ENCODE measurements around the gene GLB1L2.
A peak's percentile ranks its signal among the peaks of the same experiment; 100 is the strongest.

Gene GLB1L2

DNA sequence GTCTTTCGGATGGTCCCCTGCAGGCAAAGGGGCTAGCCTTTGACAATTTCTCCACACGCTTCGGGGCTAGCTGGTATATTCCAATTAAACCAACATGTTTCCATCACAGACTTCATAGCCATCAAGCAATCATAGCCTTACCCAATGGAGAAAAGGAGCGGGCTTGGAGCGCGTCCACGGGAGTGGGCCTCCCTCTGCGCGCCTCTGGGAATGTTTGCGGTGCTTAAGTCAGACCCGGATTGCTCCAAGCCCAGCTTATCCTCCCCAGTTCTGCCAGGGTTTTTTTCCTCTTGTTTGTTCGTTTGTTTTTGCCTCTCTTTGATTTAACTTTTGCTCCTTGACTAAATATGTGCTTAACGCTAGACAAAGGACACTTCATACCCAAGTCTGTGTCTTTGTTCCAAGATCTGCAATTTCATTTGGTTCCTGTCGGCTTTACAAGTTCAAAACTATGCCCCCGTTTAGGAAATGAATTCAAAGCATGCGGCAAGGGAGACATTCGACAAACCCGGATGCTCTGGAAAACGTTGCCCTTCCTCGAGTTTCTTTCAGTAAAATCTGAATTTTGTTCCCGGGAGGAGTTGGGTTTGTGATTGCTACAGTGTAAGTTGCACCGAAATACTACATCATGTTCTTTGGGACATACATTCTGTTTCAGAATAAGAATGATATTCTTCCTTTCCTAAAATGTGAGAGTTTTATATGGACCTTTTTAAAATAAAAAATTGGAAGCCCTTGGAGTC, 1.0 kb upstream of the GLB1L2 start:
- Histone ChIP-seq H3K9ac (ENCODE audit: low read length) (no peak overlapping the region), H3K4me3 (ENCODE audit: low read length) (peak overlapping the region; percentile 53), H3K27ac (ENCODE audit: low read length) (no peak overlapping the region), H3K9me3 (ENCODE audit: control insufficient read depth, low read depth, low read length) (no peaks in the 10 kb centered on the region), H3K27me3 (ENCODE audit: control insufficient read depth, insufficient read depth, low read length) (peaks cover 40% of the 10 kb centered on the region), H3K4me1 (ENCODE audit: control insufficient read depth, low read depth, low read length) (peaks cover 11% of the 10 kb centered on the region), H3K36me3 (ENCODE audit: control insufficient read depth, low read depth, low read length) (no peaks in the 10 kb centered on the region)

DNA sequence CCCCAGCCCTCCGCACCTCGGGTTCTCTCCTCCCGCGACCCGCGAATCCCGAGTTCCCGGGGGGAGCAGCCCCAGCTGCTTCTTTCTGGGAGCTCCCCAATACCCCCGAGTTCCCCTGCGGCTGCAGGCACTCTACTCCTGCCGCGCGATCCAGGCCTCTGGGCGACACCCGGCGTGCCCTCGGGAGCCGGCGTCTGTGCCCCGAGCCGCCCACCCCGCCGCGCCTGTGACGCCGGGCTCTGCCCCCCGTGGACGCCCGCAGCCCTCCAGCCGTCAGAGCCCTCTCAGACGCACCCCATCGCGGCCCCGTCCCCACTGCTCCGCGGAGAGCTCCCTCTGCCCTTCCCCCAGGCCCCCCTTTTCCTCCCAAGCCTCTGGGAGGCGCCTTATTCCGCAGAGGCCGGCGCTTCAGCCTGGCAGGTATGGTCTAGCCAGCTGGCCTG, 422 bp downstream of the GLB1L2 start:
- Histone ChIP-seq H3K36me3 (ENCODE audit: control insufficient read depth, low read depth, low read length) (no peaks in the 10 kb centered on the region), H3K4me3 (ENCODE audit: low read length) (peak overlapping the region; percentile 69), H3K27me3 (ENCODE audit: control insufficient read depth, insufficient read depth, low read length) (peaks cover 40% of the 10 kb centered on the region), H3K9ac (ENCODE audit: low read length) (peak overlapping the region; percentile 34), H3K9me3 (ENCODE audit: control insufficient read depth, low read depth, low read length) (no peaks in the 10 kb centered on the region), H3K4me1 (ENCODE audit: control insufficient read depth, low read depth, low read length) (peaks cover 11% of the 10 kb centered on the region), H3K27ac (ENCODE audit: low read length) (no peak overlapping the region)

DNA sequence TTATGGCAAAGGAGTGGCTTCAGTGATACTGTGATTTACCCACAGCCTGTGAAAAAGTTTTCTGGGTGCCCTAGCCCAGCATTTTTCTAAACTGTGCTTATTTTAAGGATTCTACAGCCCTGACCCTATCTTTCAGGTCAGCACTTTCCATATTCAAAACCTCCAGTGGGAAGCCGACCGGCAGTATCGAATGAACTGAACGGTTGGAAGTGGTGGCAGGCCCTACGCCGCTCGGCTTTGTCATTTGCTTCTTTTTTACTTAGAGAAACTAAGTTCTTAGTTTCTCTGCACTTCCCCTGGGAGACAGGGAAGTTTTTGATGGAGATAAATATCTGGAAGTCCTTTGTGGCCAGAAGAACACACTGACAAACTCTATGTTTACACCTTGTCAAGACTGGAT, 994 bp downstream of the GLB1L2 start:
- Histone ChIP-seq H3K9ac (ENCODE audit: low read length) (no peak overlapping the region), H3K36me3 (ENCODE audit: control insufficient read depth, low read depth, low read length) (no peaks in the 10 kb centered on the region), H3K27me3 (ENCODE audit: control insufficient read depth, insufficient read depth, low read length) (peaks cover 40% of the 10 kb centered on the region), H3K27ac (ENCODE audit: low read length) (no peak overlapping the region), H3K9me3 (ENCODE audit: control insufficient read depth, low read depth, low read length) (no peaks in the 10 kb centered on the region), H3K4me3 (ENCODE audit: low read length) (peak overlapping the region; percentile 69), H3K4me1 (ENCODE audit: control insufficient read depth, low read depth, low read length) (peaks cover 11% of the 10 kb centered on the region)

- Histone ChIP-seq H3K4me3 (ENCODE audit: low read length) (no peak overlapping the region), H3K27ac (ENCODE audit: low read length) (no peak overlapping the region), H3K27me3 (ENCODE audit: control insufficient read depth, insufficient read depth, low read length) (peaks cover 40% of the 10 kb centered on the region)
Measured at GRCh38 chr11:134333312-134333711, 1.5 kb downstream of the GLB1L2 start.

DNA sequence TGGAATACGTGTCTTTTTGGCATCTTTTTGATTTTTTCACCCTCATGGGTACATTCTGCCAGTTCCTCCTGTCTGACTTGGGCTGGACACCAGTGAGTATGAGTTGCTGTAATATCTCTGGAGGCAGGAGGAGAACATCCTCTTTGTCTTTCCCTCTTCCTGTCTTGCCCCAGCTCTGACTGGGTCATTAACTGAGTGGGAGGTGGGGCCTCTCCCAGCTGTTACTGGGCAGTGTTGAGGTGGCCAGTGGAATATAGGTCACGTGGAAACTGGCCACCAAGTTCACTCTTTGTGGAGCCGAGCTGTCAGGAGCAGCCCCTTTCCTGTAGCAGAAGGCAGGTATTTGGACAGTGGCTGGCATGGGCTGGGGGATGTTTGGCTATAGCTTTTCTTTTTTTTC, 2.2 kb downstream of the GLB1L2 start:
- Histone ChIP-seq H3K36me3 (ENCODE audit: control insufficient read depth, low read depth, low read length) (no peaks in the 10 kb centered on the region), H3K27me3 (ENCODE audit: control insufficient read depth, insufficient read depth, low read length) (peaks cover 40% of the 10 kb centered on the region), H3K4me3 (ENCODE audit: low read length) (no peak overlapping the region), H3K9me3 (ENCODE audit: control insufficient read depth, low read depth, low read length) (no peaks in the 10 kb centered on the region), H3K4me1 (ENCODE audit: control insufficient read depth, low read depth, low read length) (peaks cover 11% of the 10 kb centered on the region), H3K27ac (ENCODE audit: low read length) (no peak overlapping the region), H3K9ac (ENCODE audit: low read length) (no peak overlapping the region)

More at GRCh38 chr11:134333312-134333711, 1.5 kb downstream of the GLB1L2 start:
- H3K9me3 ChIP-seq (ENCODE audit: control insufficient read depth, low read depth, low read length): no peaks in the 10 kb centered on the region
- peaks cover 11% of the 10 kb centered on the region for H3K4me1 ChIP-seq (ENCODE audit: control insufficient read depth, low read depth, low read length)
- H3K9ac ChIP-seq (ENCODE audit: low read length): no peak overlapping the region
- H3K36me3 ChIP-seq (ENCODE audit: control insufficient read depth, low read depth, low read length): no peaks in the 10 kb centered on the region

- Histone ChIP-seq H3K4me3 (ENCODE audit: low read length) (no peak overlapping the region), H3K9ac (ENCODE audit: low read length) (no peak overlapping the region), H3K27ac (ENCODE audit: low read length) (no peak overlapping the region), H3K9me3 (ENCODE audit: control insufficient read depth, low read depth, low read length) (no peaks in the 10 kb centered on the region), H3K36me3 (ENCODE audit: control insufficient read depth, low read depth, low read length) (no peaks in the 10 kb centered on the region), H3K4me1 (ENCODE audit: control insufficient read depth, low read depth, low read length) (peaks cover 11% of the 10 kb centered on the region), H3K27me3 (ENCODE audit: control insufficient read depth, insufficient read depth, low read length) (peaks cover 38% of the 10 kb centered on the region)
Measured at GRCh38 chr11:134334796-134335571, 3.2 kb downstream of the GLB1L2 start.

DNA sequence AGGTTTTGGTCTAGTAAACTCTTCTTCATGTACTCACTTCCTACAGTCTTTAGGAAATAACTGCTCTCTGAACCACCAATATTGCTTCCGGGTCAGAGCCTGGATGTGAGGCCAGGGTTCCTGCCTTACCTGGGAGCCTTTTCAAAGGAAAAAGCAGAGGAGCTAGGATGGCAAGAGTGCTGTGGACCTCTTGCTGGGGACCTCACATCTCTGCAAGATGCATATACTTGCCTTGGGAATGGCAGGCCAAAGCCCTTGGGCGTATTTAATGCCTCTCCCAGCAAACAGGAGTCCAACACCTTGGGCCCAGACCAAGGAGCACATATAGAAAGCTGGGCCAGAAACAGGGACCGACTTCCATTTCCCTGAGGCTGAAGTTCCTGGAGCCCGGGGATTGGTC, 5.3 kb downstream of the GLB1L2 start:
- H3K4me1 ChIP-seq (ENCODE audit: control insufficient read depth, low read depth, low read length): peaks cover 4% of the 10 kb centered on the region
- no peaks in the 10 kb centered on the region for H3K9me3 ChIP-seq (ENCODE audit: control insufficient read depth, low read depth, low read length)
- H3K36me3 ChIP-seq (ENCODE audit: control insufficient read depth, low read depth, low read length): no peaks in the 10 kb centered on the region
- no peak overlapping the region for H3K4me3 ChIP-seq (ENCODE audit: low read length)
- H3K27me3 ChIP-seq (ENCODE audit: control insufficient read depth, insufficient read depth, low read length): peaks cover 21% of the 10 kb centered on the region
- no peak overlapping the region for H3K27ac ChIP-seq (ENCODE audit: low read length)
- no peak overlapping the region for H3K9ac ChIP-seq (ENCODE audit: low read length)

DNA sequence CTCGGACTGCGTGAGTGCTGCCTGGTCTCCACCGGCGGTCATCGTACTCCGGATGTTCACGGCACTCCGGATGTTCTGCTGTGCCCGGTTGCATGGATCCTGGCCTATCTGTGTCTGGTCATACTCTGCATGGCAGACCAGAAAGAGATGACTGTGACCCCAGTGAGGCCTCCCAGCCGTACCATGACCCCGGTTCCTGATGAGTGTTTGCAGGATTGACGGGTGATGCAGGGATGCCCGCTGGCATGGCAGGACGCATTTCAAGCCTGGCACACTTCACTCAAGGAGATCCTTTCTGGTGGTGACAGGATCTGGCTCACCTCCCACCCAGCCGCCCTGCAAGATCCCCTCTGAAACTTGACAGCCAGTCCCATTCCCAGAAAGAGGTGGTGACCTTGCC, 6.3 kb downstream of the GLB1L2 start:
- Histone ChIP-seq H3K9ac (ENCODE audit: low read length) (no peak overlapping the region), H3K27ac (ENCODE audit: low read length) (no peak overlapping the region), H3K4me3 (ENCODE audit: low read length) (no peak overlapping the region), H3K36me3 (ENCODE audit: control insufficient read depth, low read depth, low read length) (no peaks in the 10 kb centered on the region), H3K27me3 (ENCODE audit: control insufficient read depth, insufficient read depth, low read length) (peaks cover 11% of the 10 kb centered on the region), H3K4me1 (ENCODE audit: control insufficient read depth, low read depth, low read length) (no peaks in the 10 kb centered on the region), H3K9me3 (ENCODE audit: control insufficient read depth, low read depth, low read length) (no peaks in the 10 kb centered on the region)

GRCh38 chr11:134338654-134339053, 6.9 kb downstream of the GLB1L2 start:
- Histone ChIP-seq H3K4me3 (ENCODE audit: low read length) (no peak overlapping the region), H3K9ac (ENCODE audit: low read length) (no peak overlapping the region), H3K27me3 (ENCODE audit: control insufficient read depth, insufficient read depth, low read length) (peaks cover 5% of the 10 kb centered on the region), H3K27ac (ENCODE audit: low read length) (no peak overlapping the region), H3K4me1 (ENCODE audit: control insufficient read depth, low read depth, low read length) (no peaks in the 10 kb centered on the region), H3K9me3 (ENCODE audit: control insufficient read depth, low read depth, low read length) (no peaks in the 10 kb centered on the region), H3K36me3 (ENCODE audit: control insufficient read depth, low read depth, low read length) (no peaks in the 10 kb centered on the region)

GRCh38 chr11:134339756-134340155, 8.0 kb downstream of the GLB1L2 start:
- Histone ChIP-seq H3K9me3 (ENCODE audit: control insufficient read depth, low read depth, low read length) (no peaks in the 10 kb centered on the region), H3K27ac (ENCODE audit: low read length) (no peak overlapping the region), H3K4me1 (ENCODE audit: control insufficient read depth, low read depth, low read length) (no peaks in the 10 kb centered on the region), H3K4me3 (ENCODE audit: low read length) (no peak overlapping the region), H3K27me3 (ENCODE audit: control insufficient read depth, insufficient read depth, low read length) (no peaks in the 10 kb centered on the region), H3K36me3 (ENCODE audit: control insufficient read depth, low read depth, low read length) (no peaks in the 10 kb centered on the region), H3K9ac (ENCODE audit: low read length) (no peak overlapping the region)

GRCh38 chr11:134340354-134340964, 8.7 kb downstream of the GLB1L2 start:
- H3K4me1 ChIP-seq (ENCODE audit: control insufficient read depth, low read depth, low read length): no peaks in the 10 kb centered on the region
- no peak overlapping the region for H3K4me3 ChIP-seq (ENCODE audit: low read length)
- H3K27ac ChIP-seq (ENCODE audit: low read length): no peak overlapping the region
- H3K9me3 ChIP-seq (ENCODE audit: control insufficient read depth, low read depth, low read length): no peaks in the 10 kb centered on the region
- H3K9ac ChIP-seq (ENCODE audit: low read length): no peak overlapping the region
- H3K36me3 ChIP-seq (ENCODE audit: control insufficient read depth, low read depth, low read length): no peaks in the 10 kb centered on the region
- no peaks in the 10 kb centered on the region for H3K27me3 ChIP-seq (ENCODE audit: control insufficient read depth, insufficient read depth, low read length)
